Smooth muscle cell (in vitro differentiated cells): Measurements from ENCODE around the gene REXO1. TPM values are rescaled to one million over a fixed set of nuclear protein-coding genes. Genes with fewer than 3 reads are reported as not detected.

Experiments used
- DNase-seq: peaks from one replicate; lab custom pipeline; 2025; ENCODE audit not compliant: unreplicated experiment; lab: John Stamatoyannopoulos, UW
- H2AFZ ChIP-seq: fragments of 200-600 bp; sonication (generic); 2 replicates; pipeline ENCODE4 v1.6.0; 2016; ENCODE audit warnings: antibody characterized with exemption, low read depth, mild to moderate bottlenecking
- H3F3A ChIP-seq: fragments of 200-600 bp; sonication (generic); 2 replicates; pipeline ENCODE4 v1.6.0; 2017; ENCODE audit warnings: antibody characterized with exemption, low read depth
- H3K27ac ChIP-seq: fragments of 200-600 bp; sonication (generic); 2 replicates; pipeline ENCODE4 v1.5.1; 2016; ENCODE audit warnings: low read depth, mild to moderate bottlenecking
- H3K27me3 ChIP-seq: fragments of 200-600 bp; sonication (generic); 2 replicates; pipeline ENCODE4 v1.6.1; 2016; ENCODE audit warnings: low read depth, mild to moderate bottlenecking
- H3K36me3 ChIP-seq: fragments of 200-600 bp; sonication (generic); 2 replicates; pipeline ENCODE4 v1.5.1; 2016; ENCODE audit warnings: low read depth
- H3K4me1 ChIP-seq: fragments of 200-600 bp; sonication (generic); 2 replicates; pipeline ENCODE4 v1.5.1; 2016; ENCODE audit warnings: low read depth
- H3K4me2 ChIP-seq: fragments of 200-600 bp; sonication (generic); 2 replicates; pipeline ENCODE4 v1.6.0; 2016; ENCODE audit warnings: mild to moderate bottlenecking
- H3K4me3 ChIP-seq: fragments of 200-600 bp; sonication (generic); 2 replicates; pipeline ENCODE4 v1.5.1; 2016; ENCODE audit warnings: mild to moderate bottlenecking
- H3K79me2 ChIP-seq: fragments of 200-600 bp; sonication (generic); 2 replicates; pipeline ENCODE4 v1.6.0; 2016; ENCODE audit warnings: low read depth, mild to moderate bottlenecking
- H3K9ac ChIP-seq: fragments of 200-600 bp; sonication (generic); 2 replicates; pipeline ENCODE4 v1.6.0; 2016; ENCODE audit warnings: low read depth
- H3K9me3 ChIP-seq: fragments of 200-600 bp; sonication (generic); replicated peaks from 2 replicates; pipeline ENCODE4 v1.5.1; 2016; ENCODE audit warnings: low read depth
- H4K20me1 ChIP-seq: fragments of 200-600 bp; sonication (generic); 2 replicates; pipeline ENCODE4 v1.6.0; 2016; ENCODE audit warnings: low read depth
- WGBS: methylation state at CpG from one replicate; pipeline ENCODE4 v1.1.7; 2016; ENCODE audit warnings: low lambda C conversion rate; 5-methylcytosine and 5-hydroxymethylcytosine counted together
- microRNA counts: library from miRNA; unstranded; fragments of <30 nt; microRNA quantifications from one replicate; lab custom pipeline; 2016
- microRNA-seq: library from miRNA; unstranded; fragments of <30 nt; microRNA quantifications from one replicate; pipeline ENCODE4, GENCODE V29; 2016; ENCODE audit warnings: borderline number of aligned reads
- polyA plus RNA-seq: library from polyadenylated mRNA; unstranded; fragments of >200 nt; fragmentation: Nextera tagmentation; extraction: Ambion mirVana; gene quantifications from 2 replicates; pipeline ENCODE4 v1.2.1, GENCODE V29; 2016
- total RNA-seq: library from RNA; depleted of rRNA; stranded (reverse); fragments of >200 nt; gene quantifications from 2 replicates; pipeline ENCODE4 v1.2.3, GENCODE V29; 2014
- TF ChIP-seq, protein P1 (sequence below): fragments of 200-600 bp; sonication (generic); IDR thresholded peaks from 2 replicates; pipeline ENCODE4 v1.5.1; 2017; ENCODE audit warnings: borderline replicate concordance, mild to moderate bottlenecking, antibody characterized with exemption; ENCODE audit not compliant: insufficient read depth, poor library complexity, severe bottlenecking

Gene REXO1
- total and polyA plus RNA-seq, 2 experiments from 2014 or later: 10.6 to 11.6 TPM

DNA sequence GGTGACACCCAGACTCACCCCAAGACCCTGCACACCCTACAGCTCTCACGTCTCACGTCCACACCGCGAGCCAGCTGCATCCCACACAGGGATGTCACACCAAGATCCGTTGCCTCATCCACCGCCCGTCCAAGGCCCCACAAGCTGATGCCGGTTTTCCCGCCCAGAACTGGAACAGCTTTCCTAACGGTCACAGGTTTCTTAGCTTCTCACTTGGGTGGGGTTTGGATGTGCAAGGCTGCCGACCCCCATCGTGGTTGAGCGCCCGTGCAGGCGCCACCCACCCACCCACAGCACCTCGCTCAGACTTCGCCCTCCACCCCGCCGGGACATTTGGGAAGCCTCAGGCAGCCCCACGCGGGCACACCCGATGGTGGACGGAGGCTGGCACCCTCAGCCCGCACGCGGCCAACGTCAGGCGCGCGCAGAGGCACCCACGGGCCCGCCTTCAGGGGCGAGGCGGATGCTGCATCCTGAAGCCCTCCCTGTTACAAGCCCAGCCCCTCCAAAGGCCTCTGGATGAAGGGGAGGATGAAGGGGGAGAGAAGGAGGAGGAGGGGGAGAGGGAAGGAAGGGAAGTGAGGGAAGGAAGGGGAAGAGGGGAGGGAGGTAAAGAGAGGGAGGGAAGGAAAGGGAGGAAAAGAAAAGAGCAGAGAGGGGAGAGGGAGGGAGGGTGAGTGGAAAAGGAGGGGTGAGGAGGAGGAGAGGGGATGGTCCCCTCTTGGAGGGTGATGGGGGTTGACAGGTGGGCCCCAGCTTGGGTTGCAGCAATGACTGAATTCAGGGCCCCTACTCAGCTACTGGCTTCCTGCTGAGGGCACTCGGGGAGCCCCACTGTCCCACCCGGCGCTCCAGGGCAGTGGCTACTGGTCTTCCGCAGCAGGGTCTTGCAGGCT, 82.1 kb downstream of the REXO1 start:
- no peak overlapping the region for H3K4me3 ChIP-seq
- H2AFZ ChIP-seq: no peak overlapping the region
- TF ChIP-seq, protein P1, sequence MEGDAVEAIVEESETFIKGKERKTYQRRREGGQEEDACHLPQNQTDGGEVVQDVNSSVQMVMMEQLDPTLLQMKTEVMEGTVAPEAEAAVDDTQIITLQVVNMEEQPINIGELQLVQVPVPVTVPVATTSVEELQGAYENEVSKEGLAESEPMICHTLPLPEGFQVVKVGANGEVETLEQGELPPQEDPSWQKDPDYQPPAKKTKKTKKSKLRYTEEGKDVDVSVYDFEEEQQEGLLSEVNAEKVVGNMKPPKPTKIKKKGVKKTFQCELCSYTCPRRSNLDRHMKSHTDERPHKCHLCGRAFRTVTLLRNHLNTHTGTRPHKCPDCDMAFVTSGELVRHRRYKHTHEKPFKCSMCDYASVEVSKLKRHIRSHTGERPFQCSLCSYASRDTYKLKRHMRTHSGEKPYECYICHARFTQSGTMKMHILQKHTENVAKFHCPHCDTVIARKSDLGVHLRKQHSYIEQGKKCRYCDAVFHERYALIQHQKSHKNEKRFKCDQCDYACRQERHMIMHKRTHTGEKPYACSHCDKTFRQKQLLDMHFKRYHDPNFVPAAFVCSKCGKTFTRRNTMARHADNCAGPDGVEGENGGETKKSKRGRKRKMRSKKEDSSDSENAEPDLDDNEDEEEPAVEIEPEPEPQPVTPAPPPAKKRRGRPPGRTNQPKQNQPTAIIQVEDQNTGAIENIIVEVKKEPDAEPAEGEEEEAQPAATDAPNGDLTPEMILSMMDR: no peak
- H3K9ac ChIP-seq: no peak overlapping the region
- no peaks in the 10 kb centered on the region for H3K4me1 ChIP-seq
- H3K27me3 ChIP-seq: peaks cover 83% of the 10 kb centered on the region
- H3F3A ChIP-seq: no peaks in the 10 kb centered on the region
- H3K9me3 ChIP-seq: no peaks in the 10 kb centered on the region
- no peak overlapping the region for H3K4me2 ChIP-seq
- no peaks in the 10 kb centered on the region for H3K36me3 ChIP-seq
- no peaks in the 10 kb centered on the region for H4K20me1 ChIP-seq
- DNase-seq: no peak
- WGBS: 21% methylated on average over 36 of the region's 38 CpGs
- no peaks in the 10 kb centered on the region for H3K79me2 ChIP-seq
- H3K27ac ChIP-seq: no peak overlapping the region

MicroRNA genes within 50 kb of the gene (microRNA counts, 767-probe panel; counts per million panel counts)
- microRNA hsa-miR-1909-3p (lab: Ali Mortazavi, UCI): 183 counts per million

Small RNAs within 50 kb of the gene (microRNA-seq; reads per million reads assigned to microRNA genes)
- gene MIR1909: 2.3 reads per million

Other genes starting within 250 kb of the REXO1 start
- 32.3 and 40.4 TPM in 2 replicates for gene UQCR11, start 243.0 kb downstream of the REXO1 start, total RNA-seq
- gene UQCR11, start 243.0 kb downstream of the REXO1 start, polyA plus RNA-seq: 550 and 592 TPM in 2 replicates
- 76.3 and 89.0 TPM in 2 replicates for gene TCF3, start 195.9 kb downstream of the REXO1 start, total RNA-seq
- gene TCF3, start 195.9 kb downstream of the REXO1 start, polyA plus RNA-seq: 145 and 150 TPM in 2 replicates
- gene ONECUT3, start 95.0 kb downstream of the REXO1 start, total RNA-seq: not detected in 2 replicates
- not detected in 2 replicates for gene ONECUT3, start 95.0 kb downstream of the REXO1 start, polyA plus RNA-seq
- gene ATP8B3, start 36.2 kb downstream of the REXO1 start, total RNA-seq: 2.0 and 2.8 TPM in 2 replicates
- 3.8 and 3.9 TPM in 2 replicates for gene ATP8B3, start 36.2 kb downstream of the REXO1 start, polyA plus RNA-seq
- 4.3 and 5.8 TPM in 2 replicates for gene KLF16, start 15.1 kb upstream of the REXO1 start, total RNA-seq
- 15.4 and 16.7 TPM in 2 replicates for gene KLF16, start 15.1 kb upstream of the REXO1 start, polyA plus RNA-seq
- gene ABHD17A, start 37.0 kb upstream of the REXO1 start, total RNA-seq: 42.9 and 49.2 TPM in 2 replicates
- 98.3 and 106 TPM in 2 replicates for gene ABHD17A, start 37.0 kb upstream of the REXO1 start, polyA plus RNA-seq
- 0.49 and 0.58 TPM in 2 replicates for gene ADAT3, start 56.9 kb upstream of the REXO1 start, total RNA-seq
- gene ADAT3, start 56.9 kb upstream of the REXO1 start, polyA plus RNA-seq: 2.0 and 4.8 TPM in 2 replicates
- gene SCAMP4, start 56.9 kb upstream of the REXO1 start, total RNA-seq: 72.6 and 96.9 TPM in 2 replicates
- gene SCAMP4, start 56.9 kb upstream of the REXO1 start, polyA plus RNA-seq: 54.5 and 74.1 TPM in 2 replicates
- gene CSNK1G2, start 92.7 kb upstream of the REXO1 start, total RNA-seq: 47.5 and 53.5 TPM in 2 replicates
- gene CSNK1G2, start 92.7 kb upstream of the REXO1 start, polyA plus RNA-seq: 74.9 and 86.1 TPM in 2 replicates
- gene BTBD2, start 167.2 kb upstream of the REXO1 start, total RNA-seq: 37.8 and 45.2 TPM in 2 replicates
- gene BTBD2, start 167.2 kb upstream of the REXO1 start, polyA plus RNA-seq: 63.2 and 69.8 TPM in 2 replicates
- 30.1 and 43.6 TPM in 2 replicates for gene MKNK2, start 202.8 kb upstream of the REXO1 start, total RNA-seq
- gene MKNK2, start 202.8 kb upstream of the REXO1 start, polyA plus RNA-seq: 44.7 and 80.1 TPM in 2 replicates
- 11.2 and 13.5 TPM in 2 replicates for gene MOB3A, start 247.8 kb upstream of the REXO1 start, total RNA-seq
- 23.8 and 32.9 TPM in 2 replicates for gene MOB3A, start 247.8 kb upstream of the REXO1 start, polyA plus RNA-seq
- 1.6 and 1.8 TPM in 2 replicates for gene IZUMO4, start 248.4 kb upstream of the REXO1 start, total RNA-seq
- 0.48 and 0.58 TPM in 2 replicates for gene IZUMO4, start 248.4 kb upstream of the REXO1 start, polyA plus RNA-seq